Smooth muscle cell (in vitro differentiated cells): ENCODE data around the gene SPATA12. TPM values are rescaled to one million over a fixed set of nuclear protein-coding genes. Genes with fewer than 3 reads are reported as not detected.
A peak's percentile ranks its signal among the peaks of the same experiment; 100 is the strongest.

Source experiments
- DNase-seq: peaks from one replicate; lab custom pipeline; 2025; ENCODE audit not compliant: unreplicated experiment; lab: John Stamatoyannopoulos, UW
- H2AFZ ChIP-seq: fragments of 200-600 bp; sonication (generic); 2 replicates; pipeline ENCODE4 v1.6.0; 2016; ENCODE audit warnings: antibody characterized with exemption, low read depth, mild to moderate bottlenecking
- H3F3A ChIP-seq: fragments of 200-600 bp; sonication (generic); 2 replicates; pipeline ENCODE4 v1.6.0; 2017; ENCODE audit warnings: antibody characterized with exemption, low read depth
- H3K27ac ChIP-seq: fragments of 200-600 bp; sonication (generic); 2 replicates; pipeline ENCODE4 v1.5.1; 2016; ENCODE audit warnings: low read depth, mild to moderate bottlenecking
- H3K27me3 ChIP-seq: fragments of 200-600 bp; sonication (generic); 2 replicates; pipeline ENCODE4 v1.6.1; 2016; ENCODE audit warnings: low read depth, mild to moderate bottlenecking
- H3K36me3 ChIP-seq: fragments of 200-600 bp; sonication (generic); 2 replicates; pipeline ENCODE4 v1.5.1; 2016; ENCODE audit warnings: low read depth
- H3K4me1 ChIP-seq: fragments of 200-600 bp; sonication (generic); 2 replicates; pipeline ENCODE4 v1.5.1; 2016; ENCODE audit warnings: low read depth
- H3K4me2 ChIP-seq: fragments of 200-600 bp; sonication (generic); 2 replicates; pipeline ENCODE4 v1.6.0; 2016; ENCODE audit warnings: mild to moderate bottlenecking
- H3K4me3 ChIP-seq: fragments of 200-600 bp; sonication (generic); 2 replicates; pipeline ENCODE4 v1.5.1; 2016; ENCODE audit warnings: mild to moderate bottlenecking
- H3K79me2 ChIP-seq: fragments of 200-600 bp; sonication (generic); 2 replicates; pipeline ENCODE4 v1.6.0; 2016; ENCODE audit warnings: low read depth, mild to moderate bottlenecking
- H3K9ac ChIP-seq: fragments of 200-600 bp; sonication (generic); 2 replicates; pipeline ENCODE4 v1.6.0; 2016; ENCODE audit warnings: low read depth
- H3K9me3 ChIP-seq: fragments of 200-600 bp; sonication (generic); replicated peaks from 2 replicates; pipeline ENCODE4 v1.5.1; 2016; ENCODE audit warnings: low read depth
- H4K20me1 ChIP-seq: fragments of 200-600 bp; sonication (generic); 2 replicates; pipeline ENCODE4 v1.6.0; 2016; ENCODE audit warnings: low read depth
- WGBS: methylation state at CpG from one replicate; pipeline ENCODE4 v1.1.7; 2016; ENCODE audit warnings: low lambda C conversion rate; 5-methylcytosine and 5-hydroxymethylcytosine counted together
- polyA plus RNA-seq: library from polyadenylated mRNA; unstranded; fragments of >200 nt; fragmentation: Nextera tagmentation; extraction: Ambion mirVana; gene quantifications from 2 replicates; pipeline ENCODE4 v1.2.1, GENCODE V29; 2016
- total RNA-seq: library from RNA; depleted of rRNA; stranded (reverse); fragments of >200 nt; gene quantifications from 2 replicates; pipeline ENCODE4 v1.2.3, GENCODE V29; 2014
- TF ChIP-seq, protein P1 (sequence below): fragments of 200-600 bp; sonication (generic); IDR thresholded peaks from 2 replicates; pipeline ENCODE4 v1.5.1; 2017; ENCODE audit warnings: borderline replicate concordance, mild to moderate bottlenecking, antibody characterized with exemption; ENCODE audit not compliant: insufficient read depth, poor library complexity, severe bottlenecking

SPATA12 gene
- total and polyA plus RNA-seq, 2 experiments from 2014 or later: not detected

DNA sequence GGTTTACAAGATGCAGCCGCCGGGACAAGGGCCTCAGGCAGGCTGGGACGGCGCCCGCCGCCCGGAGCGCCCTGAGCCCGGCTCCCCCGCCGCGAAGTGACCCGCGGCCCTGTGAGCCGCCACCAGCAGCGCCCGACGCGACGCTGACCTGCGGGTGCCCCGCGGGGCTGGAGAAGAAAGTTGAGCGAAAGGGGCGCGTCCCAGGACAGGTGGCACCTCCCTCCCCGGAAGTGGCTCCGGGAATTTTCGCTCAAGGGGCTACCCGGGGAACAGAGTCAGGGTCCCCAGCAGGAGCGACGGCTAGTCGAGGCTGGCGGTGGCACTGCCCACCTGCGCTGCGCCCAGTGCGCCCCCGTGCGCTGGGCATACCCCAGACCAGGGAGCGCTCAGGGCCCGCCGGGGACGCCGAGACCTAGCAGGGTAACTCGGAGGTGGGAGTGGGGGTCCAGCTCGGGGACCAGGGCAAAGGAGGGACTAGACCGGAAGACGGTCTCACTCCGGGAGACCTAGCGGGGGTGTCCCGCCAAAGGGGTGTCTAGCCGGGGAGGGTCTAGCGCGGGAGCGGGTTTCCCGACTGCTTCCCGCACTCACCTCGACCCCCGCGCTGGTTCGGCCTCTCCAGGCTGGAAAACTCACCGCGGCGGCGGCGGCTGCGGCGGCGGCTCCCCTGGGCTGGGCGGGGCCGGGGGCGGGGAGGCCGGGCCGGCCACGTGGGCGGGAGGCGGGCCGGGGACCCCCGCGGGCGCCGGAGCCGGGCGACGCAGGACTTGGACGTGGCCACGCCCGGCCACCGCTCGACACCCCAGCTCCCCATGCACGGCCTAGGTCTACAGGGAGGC, 18.4 kb downstream of the SPATA12 start:
- no peaks in the 10 kb centered on the region for H3K79me2 ChIP-seq
- peak overlapping the region; percentile 97 for H3K4me2 ChIP-seq
- under 1% methylated on average over 48 of the region's 91 CpGs for WGBS
- H3K27ac ChIP-seq: no peak overlapping the region
- H4K20me1 ChIP-seq: peaks cover 5% of the 10 kb centered on the region
- H3K9ac ChIP-seq: peak overlapping the region; percentile 42
- H3K36me3 ChIP-seq: no peaks in the 10 kb centered on the region
- no peaks in the 10 kb centered on the region for H3K9me3 ChIP-seq
- DNase-seq: peak; percentile 32
- H3K4me1 ChIP-seq: peaks cover 3% of the 10 kb centered on the region
- H3K27me3 ChIP-seq: no peaks in the 10 kb centered on the region
- no peaks in the 10 kb centered on the region for H3F3A ChIP-seq
- H2AFZ ChIP-seq: peak overlapping the region; percentile 98
- peak overlapping the region; percentile 73 for H3K4me3 ChIP-seq
- TF ChIP-seq, protein P1, sequence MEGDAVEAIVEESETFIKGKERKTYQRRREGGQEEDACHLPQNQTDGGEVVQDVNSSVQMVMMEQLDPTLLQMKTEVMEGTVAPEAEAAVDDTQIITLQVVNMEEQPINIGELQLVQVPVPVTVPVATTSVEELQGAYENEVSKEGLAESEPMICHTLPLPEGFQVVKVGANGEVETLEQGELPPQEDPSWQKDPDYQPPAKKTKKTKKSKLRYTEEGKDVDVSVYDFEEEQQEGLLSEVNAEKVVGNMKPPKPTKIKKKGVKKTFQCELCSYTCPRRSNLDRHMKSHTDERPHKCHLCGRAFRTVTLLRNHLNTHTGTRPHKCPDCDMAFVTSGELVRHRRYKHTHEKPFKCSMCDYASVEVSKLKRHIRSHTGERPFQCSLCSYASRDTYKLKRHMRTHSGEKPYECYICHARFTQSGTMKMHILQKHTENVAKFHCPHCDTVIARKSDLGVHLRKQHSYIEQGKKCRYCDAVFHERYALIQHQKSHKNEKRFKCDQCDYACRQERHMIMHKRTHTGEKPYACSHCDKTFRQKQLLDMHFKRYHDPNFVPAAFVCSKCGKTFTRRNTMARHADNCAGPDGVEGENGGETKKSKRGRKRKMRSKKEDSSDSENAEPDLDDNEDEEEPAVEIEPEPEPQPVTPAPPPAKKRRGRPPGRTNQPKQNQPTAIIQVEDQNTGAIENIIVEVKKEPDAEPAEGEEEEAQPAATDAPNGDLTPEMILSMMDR: no peak

DNA sequence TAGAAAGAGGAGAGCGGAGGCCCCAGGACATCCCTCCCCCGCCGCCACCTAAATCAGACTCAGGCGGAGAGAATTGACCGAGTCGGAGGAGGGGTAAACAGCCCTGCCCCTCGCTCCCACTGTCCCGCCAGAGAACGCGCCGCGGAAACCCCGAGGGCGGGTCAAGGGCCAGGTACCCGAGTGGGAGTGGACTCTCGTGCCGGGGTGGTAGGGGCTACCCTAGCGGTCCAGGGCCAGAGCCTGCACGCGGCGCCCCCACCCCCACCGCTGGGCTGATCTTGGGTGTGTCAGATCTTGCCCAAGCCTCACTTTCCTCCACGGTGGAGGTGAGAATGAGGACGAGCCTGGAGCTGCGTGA, 19.0 kb downstream of the SPATA12 start:
- H3K4me3 ChIP-seq: peak overlapping the region; percentile 73
- peak overlapping the region; percentile 91 for H2AFZ ChIP-seq
- no peaks in the 10 kb centered on the region for H3F3A ChIP-seq
- H3K79me2 ChIP-seq: no peaks in the 10 kb centered on the region
- H3K9me3 ChIP-seq: no peaks in the 10 kb centered on the region
- peaks cover 3% of the 10 kb centered on the region for H3K4me1 ChIP-seq
- TF ChIP-seq, protein P1: no peak
- H4K20me1 ChIP-seq: peaks cover 5% of the 10 kb centered on the region
- H3K36me3 ChIP-seq: no peaks in the 10 kb centered on the region
- H3K27ac ChIP-seq: no peak overlapping the region
- no peak for DNase-seq
- H3K27me3 ChIP-seq: no peaks in the 10 kb centered on the region
- H3K4me2 ChIP-seq: peak overlapping the region; percentile 97
- peak overlapping the region; percentile 42 for H3K9ac ChIP-seq
- 5% methylated on average over 24 of the region's 25 CpGs for WGBS

DNA sequence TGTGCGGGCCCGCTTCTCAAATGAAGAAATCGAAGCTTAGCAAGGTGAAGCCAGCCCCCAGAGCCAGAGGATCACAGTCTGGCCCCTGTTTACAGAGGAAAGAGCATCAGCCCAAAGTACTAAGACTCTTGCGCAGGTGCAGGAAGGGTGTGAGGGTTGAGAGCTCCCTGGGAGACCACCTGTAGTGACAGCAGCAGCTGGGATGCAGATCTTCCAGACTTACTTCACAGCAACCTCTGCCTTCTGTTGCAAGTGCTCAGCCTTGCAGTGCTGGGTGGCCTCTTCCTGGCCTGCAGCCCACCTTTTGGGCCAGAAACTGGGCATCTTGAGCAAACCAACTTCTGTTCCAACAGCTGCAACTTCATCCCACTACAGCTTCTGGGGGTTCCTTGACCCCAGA, 19.7 kb downstream of the SPATA12 start:
- DNase-seq: no peak
- no peak overlapping the region for H2AFZ ChIP-seq
- H3K4me2 ChIP-seq: no peak overlapping the region
- H3K27ac ChIP-seq: no peak overlapping the region
- no peaks in the 10 kb centered on the region for H3K36me3 ChIP-seq
- TF ChIP-seq, protein P1: no peak
- peaks cover 5% of the 10 kb centered on the region for H4K20me1 ChIP-seq
- no peaks in the 10 kb centered on the region for H3F3A ChIP-seq
- no peaks in the 10 kb centered on the region for H3K9me3 ChIP-seq
- H3K9ac ChIP-seq: no peak overlapping the region
- H3K79me2 ChIP-seq: no peaks in the 10 kb centered on the region
- no peaks in the 10 kb centered on the region for H3K27me3 ChIP-seq
- WGBS: 90% methylated on average over 4 of the region's 4 CpGs
- H3K4me1 ChIP-seq: peaks cover 3% of the 10 kb centered on the region
- H3K4me3 ChIP-seq: no peak overlapping the region

DNA sequence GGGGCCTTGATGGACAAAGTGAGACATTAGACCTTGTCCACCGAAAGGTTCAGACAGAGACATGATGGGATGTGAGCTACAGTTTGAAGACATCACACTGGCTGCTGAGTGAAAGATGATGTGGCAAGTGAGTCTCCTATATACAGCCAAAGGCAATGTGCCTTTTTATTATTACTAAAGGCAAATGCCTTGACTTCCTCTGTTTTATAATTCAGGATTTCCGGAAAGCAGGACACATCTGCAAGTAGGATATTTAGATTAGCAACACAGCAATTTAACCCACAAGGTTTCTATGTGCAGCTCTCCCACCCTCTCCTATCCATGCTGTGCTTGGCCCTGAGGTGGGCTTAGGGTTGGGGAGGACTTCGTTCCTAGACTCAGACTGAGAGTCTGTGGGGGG, 20.7 kb downstream of the SPATA12 start:
- Histone ChIP-seq H3K36me3 (no peaks in the 10 kb centered on the region), H3K27ac (no peak overlapping the region), H3K4me1 (peaks cover 3% of the 10 kb centered on the region), H3K79me2 (no peaks in the 10 kb centered on the region), H3K9me3 (no peaks in the 10 kb centered on the region), H3K9ac (no peak overlapping the region), H3K4me3 (no peak overlapping the region), H3F3A (no peaks in the 10 kb centered on the region), H3K27me3 (no peaks in the 10 kb centered on the region), H2AFZ (no peak overlapping the region), H3K4me2 (no peak overlapping the region), H4K20me1 (peaks cover 5% of the 10 kb centered on the region)
- 80% methylated on average over 3 of the region's 3 CpGs for WGBS
- DNase-seq: no peak
- TF ChIP-seq, protein P1: no peak
